K562 (cell line): Measurements from ENCODE around the gene RFC5. TPM values are rescaled to one million over a fixed set of nuclear protein-coding genes. Genes with fewer than 3 reads are reported as not detected.

Experiments used
- ARID2 ChIP-seq: fragments of 450-650 bp; IDR thresholded peaks from 2 replicates; pipeline ENCODE4 v1.6.1; 2017; ENCODE audit warnings: antibody characterized with exemption, mild to moderate bottlenecking
- COPS2 ChIP-seq: fragments of 450-650 bp; conservative IDR thresholded peaks from 2 replicates; pipeline ENCODE4 v1.6.1; 2016; ENCODE audit warnings: mild to moderate bottlenecking, moderate library complexity
- E2F3 ChIP-seq: fragments of 250-450 bp; sonication (Bioruptor Pico); IDR thresholded peaks from 2 replicates; pipeline ENCODE4 v1.4.0; 2020; ENCODE audit warnings: mild to moderate bottlenecking
- FOXA3 ChIP-seq, 2 experiments: fragments of 450-650 bp in 1 of 2; sonication (generic) in 1 of 2; formaldehyde crosslinking; IDR thresholded peaks in 1 of 2; conservative IDR thresholded peaks in 1 of 2; 2 replicates each; pipeline versions ENCODE4 v1.4.0 to v1.8.0; 2020 to 2022; ENCODE audit warnings: mild to moderate bottlenecking in 2 of 2, missing genetic modification reagents in 1 of 2
- GTF2E2 ChIP-seq: fragments of 200-800 bp; sonication (Bioruptor generic); IDR thresholded peaks from 2 replicates; pipeline ENCODE4 v1.6.1; 2016; ENCODE audit warnings: missing genetic modification characterization, missing compliant biosample characterization
- HDAC3 ChIP-seq: fragments of 450-650 bp; IDR thresholded peaks from 2 replicates; pipeline ENCODE4 v1.6.1; 2018; ENCODE audit warnings: borderline replicate concordance, mild to moderate bottlenecking, moderate library complexity; ENCODE audit not compliant: partially characterized antibody
- HEY1 ChIP-seq: fragments of 250-450 bp; sonication (Bioruptor Pico); IDR thresholded peaks from 2 replicates; pipeline ENCODE4 v1.5.0; 2020; ENCODE audit warnings: mild to moderate bottlenecking, moderate library complexity, borderline replicate concordance
- HIVEP1 ChIP-seq: fragments of 250-450 bp; sonication (Bioruptor Pico); IDR thresholded peaks from 2 replicates; pipeline ENCODE4 v1.4.0; 2020; ENCODE audit warnings: mild to moderate bottlenecking
- KDM1A ChIP-seq, 2 experiments: fragments of 450-650 bp; IDR thresholded peaks; 2 replicates each; pipeline ENCODE4 v1.6.1; 2016; ENCODE audit warnings: mild to moderate bottlenecking in 2 of 2
- LEF1 ChIP-seq: fragments of 450-650 bp; IDR thresholded peaks from 2 replicates; pipeline ENCODE4 v1.6.1; 2016; ENCODE audit warnings: mild to moderate bottlenecking
- MTA2 ChIP-seq: fragments of 450-650 bp; IDR thresholded peaks from 2 replicates; pipeline ENCODE4 v1.6.1; 2016; ENCODE audit warnings: low read depth
- POU5F1 ChIP-seq: fragments of 150-350 bp; IDR thresholded peaks from 2 replicates; pipeline ENCODE4 v1.6.1; 2014; ENCODE audit warnings: borderline replicate concordance, low read length, low read depth, mild to moderate bottlenecking; ENCODE audit not compliant: partially characterized antibody
- PTTG1 ChIP-seq: fragments of 450-650 bp; IDR thresholded peaks from 2 replicates; pipeline ENCODE4 v1.6.1; 2016; ENCODE audit warnings: low read depth, mild to moderate bottlenecking, missing genetic modification characterization, missing compliant biosample characterization
- RFX1 ChIP-seq: fragments of 450-650 bp; IDR thresholded peaks from 2 replicates; pipeline ENCODE4 v1.6.1; 2016; ENCODE audit warnings: mild to moderate bottlenecking, moderate library complexity
- RUNX1 ChIP-seq: sonication (generic); IDR thresholded peaks from 2 replicates; pipeline ENCODE4 v1.6.1; 2016; ENCODE audit warnings: antibody characterized with exemption, low read depth
- SIX5 ChIP-seq, 2 experiments: IDR thresholded peaks; 2 replicates each; pipeline ENCODE4 v1.6.1; 2011; ENCODE audit warnings: low read length in 2 of 2, borderline replicate concordance in 1 of 2, low read depth in 1 of 2, mild to moderate bottlenecking in 1 of 2, moderate library complexity in 1 of 2; ENCODE audit not compliant: insufficient read depth in 1 of 2
- SLC30A9 ChIP-seq: fragments of 250-450 bp; sonication (Bioruptor Pico); IDR thresholded peaks from 2 replicates; pipeline ENCODE4 v1.8.0; 2022; ENCODE audit warnings: mild to moderate bottlenecking, moderate library complexity
- TCF3 ChIP-seq: sonication (generic); formaldehyde crosslinking; IDR thresholded peaks from 2 replicates; pipeline ENCODE4 v1.4.0; 2020; ENCODE audit warnings: mild to moderate bottlenecking, missing genetic modification reagents
- TEAD4 ChIP-seq, 2 experiments: sonication (generic) in 1 of 2; formaldehyde crosslinking in 1 of 2; IDR thresholded peaks; 2 replicates each; pipeline versions ENCODE4 v1.6.1 to v1.8.0; 2012 to 2022; ENCODE audit warnings: borderline replicate concordance in 1 of 2, inconsistent platforms in 1 of 2, low read length in 1 of 2, mild to moderate bottlenecking in 1 of 2, missing genetic modification reagents in 1 of 2
- ZBTB17 ChIP-seq: fragments of 450-650 bp; formaldehyde crosslinking; IDR thresholded peaks from 2 replicates; pipeline ENCODE4 v1.4.0; 2020; ENCODE audit warnings: mild to moderate bottlenecking
- ZNF77 ChIP-seq: fragments of 250-450 bp; sonication (Bioruptor Pico); IDR thresholded peaks from 2 replicates; pipeline ENCODE4 v1.5.0; 2020
- polyA plus RNA-seq, 8 experiments: library from polyadenylated mRNA; depleted of rRNA in 4 of 8; stranded (reverse) in 5 of 8; unstranded in 3 of 8; fragments of >200 nt; fragmentation: Nextera tagmentation in 2 of 8; fragmentation: Illumina TruSeq in 1 of 8; extraction: Ambion mirVana in 2 of 8; extraction: Trizol in 1 of 8; gene quantifications; 2 replicates each; pipeline versions ENCODE4 v1.2.1 to v1.2.3, GENCODE V29; 2011 to 2014; ENCODE audit warnings: inconsistent platforms in 1 of 8, missing spikeins in 1 of 8
- total RNA-seq, 7 experiments: library from RNA; depleted of rRNA in 6 of 7; stranded (reverse); fragments of >200 nt in 6 of 7; fragmentation: Illumina TruSeq in 2 of 7; extraction: Trizol in 2 of 7; gene quantifications; 2 replicates each; pipeline versions ENCODE4 v1.2.1 to v1.2.3, GENCODE V29; 2011 to 2021; ENCODE audit warnings: low replicate concordance in 1 of 7
- TF ChIP-seq, protein P1 (sequence below): fragments of 450-650 bp; IDR thresholded peaks from 2 replicates; pipeline ENCODE4 v1.6.1; 2018; ENCODE audit not compliant: partially characterized antibody
- TF ChIP-seq, protein P2 (sequence below): fragments of 450-650 bp; IDR thresholded peaks from 2 replicates; pipeline ENCODE4 v1.6.1; 2016; ENCODE audit warnings: missing biosample characterization, missing genetic modification characterization
- TF ChIP-seq, protein P3 (sequence below): fragments of 250-450 bp; sonication (Bioruptor Pico); IDR thresholded peaks from 2 replicates; pipeline ENCODE4 v1.6.1; 2021; ENCODE audit warnings: mild to moderate bottlenecking

Gene RFC5
- total and polyA plus RNA-seq, 9 of the 15 experiments (the other 6 are each of a cell fraction or from before 2014, with no cell fraction given): 61.8 to 189 (median 92.9) TPM

DNA sequence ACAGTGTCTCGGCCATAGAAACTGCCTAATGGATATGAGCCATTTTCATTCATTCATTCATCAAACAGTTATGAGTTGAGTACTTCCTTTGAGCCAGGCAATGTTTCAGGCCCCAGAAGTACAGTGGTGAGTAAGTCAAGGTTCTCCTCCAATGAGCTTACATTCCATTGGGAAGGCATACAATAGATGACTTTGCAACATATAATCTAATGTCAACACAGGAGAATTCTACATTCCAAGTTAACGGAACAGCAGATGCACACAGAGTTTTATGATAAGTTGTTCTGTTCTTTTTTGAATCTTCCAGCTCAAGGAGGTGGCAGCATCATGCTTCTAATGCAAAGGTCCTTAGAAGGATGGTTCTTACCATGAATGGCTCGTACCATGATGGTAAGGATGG, 3.2 kb upstream of the RFC5 start (continued):
- TF ChIP-seq TEAD4 (IDR thresholded peaks at IDR 0.05; ENCODE audit: low read length): peak; percentile 77
- no peak for TF ChIP-seq TEAD4 (CRISPR knock-in tag; IDR thresholded peaks at IDR 0.05; ENCODE audit: borderline replicate concordance)
- TF ChIP-seq HEY1 (CRISPR knock-in tag): no peak
- no peak for TF ChIP-seq HDAC3
- TF ChIP-seq RFX1: no peak
- peak in 1 of 2 experiments; percentile 87; a peak in 3 of 4 replicates for TF ChIP-seq FOXA3 (CRISPR knock-in tag; conservative IDR thresholded peaks at IDR 0.05 in 1 of 2, IDR thresholded peaks at IDR 0.05 in 1 of 2)
- TF ChIP-seq POU5F1: no peak
- TF ChIP-seq, protein P1, sequence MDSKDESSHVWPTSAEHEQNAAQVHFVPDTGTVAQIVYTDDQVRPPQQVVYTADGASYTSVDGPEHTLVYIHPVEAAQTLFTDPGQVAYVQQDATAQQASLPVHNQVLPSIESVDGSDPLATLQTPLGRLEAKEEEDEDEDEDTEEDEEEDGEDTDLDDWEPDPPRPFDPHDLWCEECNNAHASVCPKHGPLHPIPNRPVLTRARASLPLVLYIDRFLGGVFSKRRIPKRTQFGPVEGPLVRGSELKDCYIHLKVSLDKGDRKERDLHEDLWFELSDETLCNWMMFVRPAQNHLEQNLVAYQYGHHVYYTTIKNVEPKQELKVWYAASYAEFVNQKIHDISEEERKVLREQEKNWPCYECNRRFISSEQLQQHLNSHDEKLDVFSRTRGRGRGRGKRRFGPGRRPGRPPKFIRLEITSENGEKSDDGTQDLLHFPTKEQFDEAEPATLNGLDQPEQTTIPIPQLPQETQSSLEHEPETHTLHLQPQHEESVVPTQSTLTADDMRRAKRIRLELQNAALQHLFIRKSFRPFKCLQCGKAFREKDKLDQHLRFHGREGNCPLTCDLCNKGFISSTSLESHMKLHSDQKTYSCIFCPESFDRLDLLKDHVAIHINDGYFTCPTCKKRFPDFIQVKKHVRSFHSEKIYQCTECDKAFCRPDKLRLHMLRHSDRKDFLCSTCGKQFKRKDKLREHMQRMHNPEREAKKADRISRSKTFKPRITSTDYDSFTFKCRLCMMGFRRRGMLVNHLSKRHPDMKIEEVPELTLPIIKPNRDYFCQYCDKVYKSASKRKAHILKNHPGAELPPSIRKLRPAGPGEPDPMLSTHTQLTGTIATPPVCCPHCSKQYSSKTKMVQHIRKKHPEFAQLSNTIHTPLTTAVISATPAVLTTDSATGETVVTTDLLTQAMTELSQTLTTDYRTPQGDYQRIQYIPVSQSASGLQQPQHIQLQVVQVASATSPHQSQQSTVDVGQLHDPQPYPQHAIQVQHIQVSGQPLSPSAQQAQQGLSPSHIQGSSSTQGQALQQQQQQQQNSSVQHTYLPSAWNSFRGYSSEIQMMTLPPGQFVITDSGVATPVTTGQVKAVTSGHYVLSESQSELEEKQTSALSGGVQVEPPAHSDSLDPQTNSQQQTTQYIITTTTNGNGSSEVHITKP: no peak
- no peak for TF ChIP-seq LEF1
- peak; percentile 84 for TF ChIP-seq TCF3 (CRISPR knock-in tag)
- no peak for TF ChIP-seq HIVEP1 (CRISPR knock-in tag)
- TF ChIP-seq PTTG1 (tag): no peak
- no peak for TF ChIP-seq RUNX1
- TF ChIP-seq, protein P2, sequence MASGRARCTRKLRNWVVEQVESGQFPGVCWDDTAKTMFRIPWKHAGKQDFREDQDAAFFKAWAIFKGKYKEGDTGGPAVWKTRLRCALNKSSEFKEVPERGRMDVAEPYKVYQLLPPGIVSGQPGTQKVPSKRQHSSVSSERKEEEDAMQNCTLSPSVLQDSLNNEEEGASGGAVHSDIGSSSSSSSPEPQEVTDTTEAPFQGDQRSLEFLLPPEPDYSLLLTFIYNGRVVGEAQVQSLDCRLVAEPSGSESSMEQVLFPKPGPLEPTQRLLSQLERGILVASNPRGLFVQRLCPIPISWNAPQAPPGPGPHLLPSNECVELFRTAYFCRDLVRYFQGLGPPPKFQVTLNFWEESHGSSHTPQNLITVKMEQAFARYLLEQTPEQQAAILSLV: no peak
- no peak for TF ChIP-seq GTF2E2 (tag)
- TF ChIP-seq SIX5 (IDR thresholded peaks at IDR 0.05; ENCODE audit: borderline replicate concordance in 1 of 2, insufficient read depth in 1 of 2, low read depth in 1 of 2, low read length in 2 of 2): no peak
- no peak for TF ChIP-seq ZNF77 (CRISPR knock-in tag)
- TF ChIP-seq, protein P3, sequence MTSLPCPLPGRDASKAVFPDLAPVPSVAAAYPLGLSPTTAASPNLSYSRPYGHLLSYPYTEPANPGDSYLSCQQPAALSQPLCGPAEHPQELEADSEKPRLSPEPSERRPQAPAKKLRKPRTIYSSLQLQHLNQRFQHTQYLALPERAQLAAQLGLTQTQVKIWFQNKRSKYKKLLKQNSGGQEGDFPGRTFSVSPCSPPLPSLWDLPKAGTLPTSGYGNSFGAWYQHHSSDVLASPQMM (CRISPR knock-in tag): no peak
- peak; percentile 63; the same call in 1 of the 2 replicates for TF ChIP-seq MTA2
- TF ChIP-seq ZBTB17 (CRISPR knock-in tag): no peak
- no peak for TF ChIP-seq E2F3 (CRISPR knock-in tag)
- no peak for TF ChIP-seq ARID2
- no peak for TF ChIP-seq SLC30A9
- TF ChIP-seq COPS2: no peak
- TF ChIP-seq KDM1A (IDR thresholded peaks at IDR 0.05): 0 out of 4 replicates have a peak, but pooled peaks of 1 of the 2 experiments have one; percentile 26
